Ramos (cell line): ENCODE data around the gene SAP130.

ENCODE experiments used
- in situ Hi-C: fragments of 300-500 bp; cut with MboI; formaldehyde crosslinking; loops from one replicate; pipeline ENCODE4 v1.14.3; 2022; ENCODE audit warnings: low sequenced_read_pairs; ENCODE audit not compliant: unreplicated experiment

The SAP130 gene

DNA sequence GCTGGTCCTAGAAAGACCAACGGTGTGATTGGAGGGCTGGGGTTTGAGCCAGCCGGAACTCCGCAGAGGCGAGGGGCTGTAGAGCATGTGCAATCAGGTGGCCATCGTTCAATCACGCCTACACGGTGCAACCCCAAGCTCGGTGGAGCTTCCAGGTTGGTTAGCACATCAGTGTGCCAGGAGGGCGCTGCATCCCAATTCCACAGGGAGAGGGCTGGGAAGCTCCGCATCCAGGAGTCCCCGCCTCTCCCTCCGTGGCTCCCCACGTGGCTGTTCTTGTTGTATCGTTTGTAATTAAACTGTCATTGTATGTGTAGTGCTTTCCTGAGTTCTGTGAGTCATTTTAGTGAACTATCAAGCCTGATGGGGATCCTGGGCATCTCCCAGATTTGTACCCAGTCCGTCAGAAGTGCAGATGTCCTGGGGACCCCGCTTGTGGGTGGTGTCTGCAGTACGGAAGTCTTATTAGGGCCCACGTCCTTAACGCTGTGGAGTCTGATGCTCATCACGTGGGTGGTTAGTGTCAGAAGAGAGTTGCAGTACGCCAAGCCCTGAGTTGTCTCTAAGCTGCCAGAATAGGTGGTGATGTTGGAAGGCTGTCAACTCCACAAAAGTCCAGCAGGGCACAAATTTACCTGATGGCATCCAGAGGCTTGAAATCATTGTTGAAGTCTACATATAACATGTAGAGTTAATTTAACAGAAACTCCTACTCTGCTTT is 121.5 kb downstream of the SAP130 start:
- in situ Hi-C loops, result no loop called here

DNA sequence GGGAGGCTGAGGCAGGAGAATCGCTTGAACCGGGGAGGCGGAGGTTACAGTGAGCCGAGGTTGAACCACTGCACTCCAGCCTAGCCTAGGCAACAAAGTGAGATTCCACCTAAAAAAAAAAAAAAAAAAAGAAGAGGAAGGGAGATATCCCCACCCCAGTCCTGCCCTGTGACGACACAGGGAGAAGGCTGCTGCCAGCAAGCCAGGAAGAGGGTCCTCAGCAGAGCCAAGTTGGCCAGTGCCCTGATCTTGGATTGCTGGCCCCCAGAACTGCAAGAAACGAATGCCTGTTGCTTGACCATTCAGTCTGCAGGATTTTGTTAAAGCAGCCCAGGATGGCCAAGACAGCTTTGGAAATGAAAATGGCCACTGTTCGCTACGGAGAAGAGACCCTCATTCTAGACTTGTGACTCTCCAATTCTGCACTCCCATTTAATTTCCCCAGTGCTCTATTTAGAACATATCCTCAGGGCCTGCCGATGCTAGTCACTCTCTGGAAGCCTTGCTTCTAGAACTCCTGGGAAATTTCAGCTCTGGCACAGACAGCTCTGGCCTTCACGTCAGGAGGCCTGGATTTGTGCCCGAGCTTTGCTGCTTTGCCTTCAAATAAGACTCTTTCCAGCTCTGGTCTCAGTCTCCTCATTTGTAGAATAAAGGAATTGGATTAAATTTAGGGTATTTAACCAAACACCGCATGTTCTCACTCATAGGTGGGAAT is 126.4 kb downstream of the SAP130 start:
- in situ Hi-C loops, result no loop called here

DNA sequence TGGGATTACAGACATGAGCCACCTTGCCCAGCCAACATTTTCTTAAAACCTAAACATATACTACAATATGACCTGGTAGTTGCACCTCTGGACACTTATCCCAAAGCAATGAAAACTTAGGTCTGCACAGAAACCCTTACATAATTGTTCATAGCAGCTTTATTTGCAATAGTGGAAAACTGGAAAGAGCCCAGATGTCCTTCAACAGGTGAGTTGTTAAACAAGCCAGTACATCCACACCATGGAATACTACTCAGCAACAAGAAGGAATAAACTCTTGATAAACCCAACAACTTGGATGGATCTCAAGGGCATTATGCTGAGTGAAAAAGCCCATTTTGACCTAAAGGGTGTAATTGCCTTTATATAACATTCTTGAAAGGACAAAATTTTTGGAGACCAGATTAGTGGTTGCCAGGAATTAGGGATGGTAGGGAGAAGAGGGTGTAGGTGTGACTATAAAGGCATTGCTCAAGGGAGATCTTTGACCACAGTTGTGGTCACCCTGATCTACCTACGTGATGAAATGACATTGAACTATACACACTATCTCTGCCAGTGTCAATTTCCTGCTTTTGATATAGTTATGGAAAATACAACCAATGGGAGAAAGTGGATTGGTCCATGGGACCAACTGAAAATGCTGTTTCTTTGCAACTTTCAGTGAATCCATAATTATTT is 130.2 kb downstream of the SAP130 start:
- in situ Hi-C loops, result no loop called here

DNA sequence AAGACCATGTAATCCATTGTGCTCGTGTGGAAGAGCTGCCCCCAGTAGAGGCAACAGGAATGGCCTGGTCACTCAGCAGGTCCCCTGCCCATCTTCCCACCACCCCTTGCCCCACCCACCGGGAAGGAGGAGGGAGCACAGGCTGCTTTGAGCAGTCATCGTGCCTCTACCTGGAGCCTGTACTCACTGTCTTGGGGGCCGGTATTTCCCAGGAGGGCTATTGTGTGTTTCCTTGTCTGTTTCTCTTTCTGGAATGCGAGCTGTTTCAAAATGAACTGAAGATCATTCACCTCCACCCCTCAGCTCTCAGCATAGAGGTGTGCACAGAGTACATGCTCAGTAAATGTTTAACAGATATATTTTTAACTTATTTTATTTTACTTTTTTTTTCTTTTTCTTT is 134.4 kb downstream of the SAP130 start:
- in situ Hi-C loops, result no loop called here

DNA sequence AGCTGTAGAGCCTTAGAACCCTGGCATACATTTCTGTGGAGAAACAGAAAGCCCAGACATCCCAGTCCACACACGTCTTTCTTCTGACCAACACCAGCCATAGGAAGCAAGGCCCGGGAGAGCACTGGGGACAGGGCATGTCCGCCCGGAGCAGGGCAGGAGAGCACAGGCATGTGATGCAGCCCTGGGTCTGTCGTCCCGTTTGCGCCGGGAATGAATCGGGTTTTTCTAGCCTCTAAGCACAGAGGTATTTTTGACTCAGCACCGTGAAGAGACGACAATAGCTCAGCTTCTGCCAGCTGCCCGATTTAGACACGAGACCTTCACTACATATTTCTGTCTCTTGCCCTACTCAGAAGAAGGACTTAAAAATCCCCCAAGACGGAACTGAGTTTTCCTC is 134.8 kb downstream of the SAP130 start:
- in situ Hi-C loops, result no loop called here

DNA sequence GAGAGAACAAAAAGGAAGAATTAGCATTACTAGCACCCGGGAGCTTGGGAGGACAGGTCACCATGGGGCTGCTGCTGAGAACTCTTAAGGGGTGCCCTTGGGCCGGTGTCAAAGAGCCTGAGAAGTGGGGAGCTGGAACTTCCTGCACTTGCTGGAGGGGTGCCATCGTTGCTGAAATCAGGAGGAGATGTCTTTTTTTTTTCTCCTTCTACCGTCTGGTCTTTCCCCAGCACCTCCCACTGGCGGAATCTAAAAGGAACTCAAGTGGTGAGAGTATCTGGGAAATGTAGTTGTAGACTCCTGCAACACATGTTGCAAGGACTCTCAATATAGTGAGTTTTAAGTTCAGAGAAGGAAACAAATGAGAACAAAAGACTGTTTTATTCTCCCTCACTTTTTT is 136.0 kb downstream of the SAP130 start:
- in situ Hi-C loops, result no loop called here
